Midbrain (tissue), 1 donor: ENCODE measurements around the gene ASB18.
A peak's percentile ranks its signal among the peaks of the same experiment; 100 is the strongest.

Experiments used
- DNase-seq: peaks from one replicate; lab custom pipeline; 2025; lab: John Stamatoyannopoulos, UW

The ASB18 gene

DNA sequence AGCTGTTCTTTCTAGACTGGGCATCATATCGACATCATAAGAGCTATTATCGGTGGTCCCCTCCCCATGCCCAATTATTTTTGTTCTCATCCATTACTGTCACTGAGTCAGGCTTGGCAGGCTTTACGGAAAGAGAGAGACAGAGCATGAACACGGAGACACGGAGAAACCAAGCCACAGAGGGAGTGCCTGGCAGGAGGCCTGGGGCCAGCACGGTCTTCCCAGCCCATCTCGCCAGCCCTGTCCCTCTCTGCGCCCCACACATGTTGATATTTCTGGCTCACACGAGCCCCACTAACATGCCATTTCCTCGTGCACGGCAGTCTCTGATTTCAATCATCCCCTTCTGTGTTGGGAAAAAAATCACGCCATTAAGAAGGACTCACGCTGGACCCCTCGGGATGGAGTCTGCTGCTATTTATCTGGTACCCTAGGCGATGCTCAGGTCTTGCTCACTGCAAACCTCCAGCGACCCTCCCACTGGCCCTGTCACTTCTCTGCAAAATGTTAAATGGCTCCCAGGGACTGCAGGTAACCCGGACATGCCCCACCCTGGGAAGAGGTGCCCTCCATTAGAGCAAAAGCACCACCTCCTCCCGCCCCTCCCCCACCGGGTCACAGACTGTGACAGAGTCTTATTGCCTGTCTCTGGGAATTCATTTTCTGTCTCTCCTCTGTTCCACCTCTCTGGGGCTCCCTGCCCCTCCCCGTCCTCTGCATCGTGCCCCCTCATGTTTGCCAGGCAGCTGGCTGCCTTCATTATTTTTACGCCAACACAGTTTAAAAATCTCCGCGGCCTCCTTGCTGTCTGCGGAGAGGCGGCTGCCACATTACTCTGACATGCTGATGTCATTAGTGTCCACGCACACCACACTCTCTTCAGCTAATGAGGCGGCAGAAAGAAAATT lies 55.9 kb downstream of the ASB18 start:
- DNase-seq: no peak

DNA sequence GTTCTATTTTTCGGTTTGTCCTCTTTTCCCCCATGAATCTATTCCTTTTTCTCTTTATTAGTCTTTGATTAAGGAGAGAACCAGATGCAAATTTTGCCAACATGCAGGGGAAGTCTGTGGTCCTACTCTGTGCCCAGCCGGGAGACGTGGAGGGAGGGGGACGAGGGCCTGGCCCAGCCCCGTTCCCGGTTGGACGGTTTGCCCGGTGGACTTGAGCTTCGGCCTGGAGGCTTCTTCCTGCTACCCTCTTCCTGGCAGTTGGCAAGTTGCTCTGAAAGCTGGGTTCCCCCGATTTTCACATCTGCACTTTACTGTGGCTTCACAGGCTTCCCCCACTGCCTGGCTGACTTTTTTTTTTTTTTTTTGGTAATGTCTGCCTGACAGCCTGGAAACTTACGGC lies 56.7 kb downstream of the ASB18 start:
- DNase-seq: no peak

DNA sequence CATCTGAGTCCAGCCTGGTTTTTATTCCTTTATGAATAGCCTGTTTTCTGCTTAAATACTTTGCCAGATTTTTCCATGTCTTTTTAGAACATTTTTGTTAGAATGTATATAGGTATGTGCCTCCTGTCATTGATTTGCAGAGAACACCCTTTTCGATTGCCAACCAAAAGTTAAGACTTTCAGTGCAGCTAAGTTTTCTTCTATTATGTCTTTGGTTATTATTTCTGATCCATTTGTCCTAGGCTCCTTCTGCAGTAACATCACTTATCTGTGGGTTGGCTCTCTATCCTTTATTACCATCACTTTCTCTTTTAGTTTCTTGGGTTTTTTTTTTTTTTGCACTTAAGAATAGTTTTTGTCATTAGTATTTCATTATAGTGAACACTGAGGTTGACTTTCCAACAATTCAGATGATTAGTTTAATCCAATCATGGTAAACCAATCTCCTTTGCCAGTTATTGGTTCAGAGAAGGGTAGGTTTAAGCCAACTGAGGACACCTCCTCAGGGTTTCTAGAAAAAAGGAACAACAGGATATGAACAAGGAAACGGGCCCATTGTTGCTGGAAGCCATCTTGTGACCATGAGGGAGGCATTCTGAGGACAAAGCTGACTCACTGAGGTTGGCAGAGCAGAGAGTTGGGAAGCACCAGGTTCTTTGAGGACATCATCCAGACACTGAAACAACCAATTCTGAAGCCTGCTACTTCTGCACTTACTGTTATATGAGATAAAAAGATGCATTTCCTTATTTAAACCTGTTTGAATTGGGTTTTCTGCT lies 58.1 kb downstream of the ASB18 start:
- DNase-seq: no peak

DNA sequence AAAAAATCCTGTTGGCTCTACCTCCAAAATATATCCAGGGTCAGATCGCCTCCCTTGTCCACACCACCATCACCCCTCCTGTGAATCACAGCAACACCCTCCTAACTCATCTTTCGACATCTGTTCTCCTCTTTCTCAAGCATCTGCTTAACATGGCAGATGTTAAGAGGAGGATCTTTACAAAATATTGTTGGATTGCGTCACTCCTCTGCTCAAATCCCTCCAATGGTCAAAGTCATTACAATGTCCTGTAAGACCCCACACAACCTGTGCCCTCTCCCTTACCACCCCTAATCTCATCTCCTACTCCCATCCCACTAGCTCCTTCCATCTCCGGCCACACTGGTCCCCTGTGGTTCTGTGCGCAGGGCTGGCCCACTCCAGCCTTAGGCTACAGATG lies 59.3 kb downstream of the ASB18 start:
- DNase-seq: no peak

DNA sequence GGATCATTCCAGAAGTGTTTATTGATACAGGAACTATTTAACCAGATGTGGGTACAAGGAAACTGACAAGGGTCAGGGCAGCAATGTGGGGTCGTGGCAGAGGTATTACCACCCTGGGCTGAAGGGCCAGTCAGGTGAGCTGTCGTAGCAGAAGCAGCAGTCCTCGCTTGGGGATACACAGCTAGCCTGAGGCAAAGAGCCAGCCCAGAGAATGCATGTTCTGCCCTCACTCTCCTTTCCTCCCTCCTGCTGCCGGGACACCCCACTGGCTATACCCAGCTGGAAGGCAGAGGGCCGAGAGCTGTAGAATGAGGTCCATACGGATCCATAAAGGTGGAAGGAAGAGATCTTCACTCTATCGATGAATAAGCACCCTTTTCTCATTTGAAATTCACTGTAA lies 63.8 kb downstream of the ASB18 start:
- no peak for DNase-seq

DNA sequence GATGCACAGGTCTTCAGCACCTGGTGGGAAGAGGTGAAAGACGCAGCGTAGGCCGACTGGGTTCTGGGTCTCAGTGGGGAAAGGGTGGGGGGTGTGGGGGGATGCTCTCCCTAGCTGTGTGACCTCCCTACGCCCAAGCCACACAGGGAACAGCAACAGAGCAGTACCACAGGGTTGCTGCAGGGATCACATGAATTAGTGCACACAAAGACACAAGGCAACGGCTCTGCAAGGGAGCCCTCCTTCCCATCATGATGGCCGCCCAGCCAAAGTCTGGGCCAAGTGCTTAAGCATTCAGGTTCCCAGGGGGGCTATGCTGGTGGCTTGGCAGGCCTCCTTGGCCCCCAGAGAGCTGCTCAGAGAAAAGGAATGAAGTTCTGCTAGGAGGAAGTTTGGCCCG lies 67.8 kb downstream of the ASB18 start:
- no peak for DNase-seq

DNA sequence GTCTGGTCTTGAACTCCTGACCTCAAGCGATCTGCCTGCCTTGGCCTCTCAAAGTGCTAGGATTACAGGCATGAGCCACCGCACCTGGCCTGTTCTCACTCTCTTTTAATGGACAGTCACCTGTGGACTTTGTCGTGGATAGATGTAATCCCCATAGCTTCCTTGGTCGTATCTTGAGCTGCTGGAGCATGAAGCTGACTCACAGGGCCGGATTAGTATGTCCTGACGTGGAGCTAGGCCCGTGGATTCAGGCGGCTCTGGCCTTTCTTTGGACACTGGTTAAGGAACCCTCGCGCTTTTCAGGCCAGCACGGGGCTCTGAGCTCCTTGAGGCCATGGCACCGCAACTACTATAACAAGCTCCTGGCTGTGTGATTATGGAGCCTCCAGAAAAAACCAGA lies 68.5 kb downstream of the ASB18 start:
- DNase-seq: no peak

DNA sequence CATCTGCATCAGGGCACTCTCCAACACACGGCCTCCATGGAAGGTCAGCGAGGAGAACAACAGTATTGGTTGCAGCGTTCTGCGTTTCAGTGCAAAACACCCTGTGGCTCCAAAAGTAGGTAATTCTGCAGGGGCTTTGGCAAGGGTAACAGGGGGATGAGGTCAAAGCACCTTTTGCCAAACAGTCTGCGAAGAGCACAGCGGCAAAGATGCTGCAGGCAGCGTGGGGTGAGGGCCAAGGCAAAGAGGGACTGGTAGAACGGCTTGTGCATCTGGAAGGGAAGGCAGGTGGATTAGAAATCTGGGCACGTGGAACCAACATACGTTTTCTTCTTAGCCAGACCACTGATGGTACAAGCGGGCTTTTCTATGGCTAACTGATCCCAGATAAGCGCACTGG lies 69.4 kb downstream of the ASB18 start:
- DNase-seq: no peak

DNA sequence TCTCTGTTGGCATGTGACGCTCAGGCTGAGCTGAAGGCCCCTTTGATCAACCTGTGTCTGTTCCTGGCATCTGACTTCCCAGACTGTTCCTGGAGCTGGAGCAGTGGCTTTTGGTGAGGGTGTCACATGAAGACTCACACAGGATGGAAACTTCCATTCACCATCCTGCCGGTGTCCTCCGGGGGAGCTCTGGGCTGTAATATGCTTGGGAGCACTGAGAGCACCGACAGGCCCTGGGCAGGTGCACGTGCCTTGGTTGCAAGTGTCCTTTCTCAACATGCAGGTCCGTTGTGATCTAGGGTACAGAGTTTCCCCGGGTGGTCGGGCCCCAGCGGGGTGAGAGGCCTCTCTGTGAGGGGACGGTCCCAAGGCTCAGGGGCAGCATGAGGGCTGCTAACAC lies 71.2 kb downstream of the ASB18 start:
- DNase-seq: no peak

DNA sequence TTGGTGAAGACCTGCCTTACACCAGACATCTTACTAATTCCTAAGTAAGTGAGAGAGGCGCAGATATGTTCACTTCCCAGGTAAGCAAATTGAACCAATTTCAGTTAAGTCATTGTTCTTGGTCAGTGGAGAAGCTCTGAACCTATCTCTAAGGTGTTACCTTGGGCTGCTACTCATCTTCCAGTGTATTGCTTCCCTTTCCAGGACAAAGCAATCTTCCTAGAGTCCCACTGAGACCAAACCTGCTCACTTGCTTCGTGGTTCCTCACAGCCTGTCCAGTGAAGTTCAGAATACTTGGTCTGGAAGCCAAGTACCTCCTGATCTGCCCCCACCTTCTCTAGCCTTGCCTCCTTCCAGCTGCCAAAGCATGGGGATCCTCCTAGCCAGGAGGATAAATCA lies 73.5 kb downstream of the ASB18 start:
- no peak for DNase-seq

DNA sequence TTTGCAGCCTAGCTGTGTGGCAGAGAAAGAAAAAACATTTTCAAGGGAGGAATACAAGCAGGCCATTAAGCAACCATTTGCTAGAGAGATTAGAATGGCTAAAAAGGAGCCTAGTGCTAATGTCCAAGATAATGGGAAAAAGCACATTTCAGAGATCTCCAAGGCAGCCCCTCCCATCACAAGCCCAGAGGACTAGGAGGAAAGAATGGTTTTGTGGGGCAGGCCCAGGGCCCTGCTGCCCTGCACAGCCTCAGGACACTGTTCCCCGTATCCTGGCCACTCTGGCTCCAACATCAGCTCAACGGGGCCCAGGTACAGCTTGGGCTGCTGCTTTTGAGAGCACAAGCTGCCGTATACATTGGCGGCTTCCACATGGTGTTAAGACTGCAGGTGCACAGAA lies 79.5 kb downstream of the ASB18 start:
- DNase-seq: no peak

DNA sequence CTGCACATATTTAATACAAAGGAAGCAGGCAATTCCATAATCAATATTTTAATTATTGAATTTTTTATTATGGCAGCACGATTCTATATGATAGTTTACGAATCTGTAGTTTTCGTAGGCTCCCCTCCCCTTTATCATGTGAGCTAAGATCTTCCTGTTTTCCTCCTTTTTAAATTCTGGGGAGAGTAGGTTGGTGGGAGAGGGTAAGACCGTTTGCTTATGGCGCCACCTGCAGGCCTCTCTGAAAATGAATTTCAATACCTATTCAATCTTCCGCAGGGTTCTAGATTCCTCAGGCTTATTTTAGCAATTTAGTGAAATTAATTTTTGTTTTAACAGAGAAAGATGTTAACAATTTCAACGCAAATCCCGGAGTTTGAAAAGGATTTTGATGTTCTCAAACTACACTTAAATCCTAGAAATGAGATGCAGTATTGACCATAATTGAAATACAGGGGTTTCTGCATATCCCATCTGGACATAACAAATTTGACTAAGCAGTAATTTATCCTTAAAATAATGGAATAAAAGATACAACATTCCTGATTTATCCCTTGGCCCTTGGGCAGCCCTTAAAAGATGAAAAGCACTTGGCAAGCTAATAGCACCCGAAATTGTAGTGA lies 83.3 kb downstream of the ASB18 start:
- peak; percentile 45 for DNase-seq

DNA sequence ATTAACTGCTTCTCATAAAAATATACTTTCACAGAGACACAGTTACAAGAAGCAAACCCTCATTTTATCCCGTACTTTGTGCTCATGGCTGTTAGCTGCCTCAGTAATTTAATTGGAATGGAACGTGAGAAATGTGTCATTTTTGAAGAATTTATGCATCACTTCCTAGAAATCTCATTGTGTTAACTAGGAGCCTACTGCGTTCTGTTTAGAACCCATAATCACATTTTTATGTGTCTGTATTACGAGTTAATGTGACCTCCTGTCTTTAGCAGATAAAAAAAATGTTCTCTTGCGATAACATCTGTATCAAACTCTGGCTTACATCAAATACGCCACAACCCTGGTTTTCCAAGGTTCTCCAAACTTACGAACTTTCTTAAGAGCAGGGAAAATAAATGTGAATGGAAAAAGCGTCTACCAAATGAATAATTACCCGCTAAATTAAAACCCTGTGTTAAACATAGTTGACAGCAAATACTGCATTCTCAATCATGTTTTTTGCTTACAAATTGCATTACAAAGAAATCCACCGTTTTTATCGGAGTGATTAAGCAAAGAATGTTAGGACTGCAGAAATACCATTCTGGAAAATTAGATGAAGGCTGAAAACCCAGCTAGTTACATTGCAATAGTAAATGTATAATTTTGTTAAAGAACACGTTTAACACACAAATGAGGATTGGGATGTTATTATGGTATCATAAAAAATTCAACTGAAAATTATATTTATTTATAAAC lies 84.0 kb downstream of the ASB18 start:
- DNase-seq: no peak

DNA sequence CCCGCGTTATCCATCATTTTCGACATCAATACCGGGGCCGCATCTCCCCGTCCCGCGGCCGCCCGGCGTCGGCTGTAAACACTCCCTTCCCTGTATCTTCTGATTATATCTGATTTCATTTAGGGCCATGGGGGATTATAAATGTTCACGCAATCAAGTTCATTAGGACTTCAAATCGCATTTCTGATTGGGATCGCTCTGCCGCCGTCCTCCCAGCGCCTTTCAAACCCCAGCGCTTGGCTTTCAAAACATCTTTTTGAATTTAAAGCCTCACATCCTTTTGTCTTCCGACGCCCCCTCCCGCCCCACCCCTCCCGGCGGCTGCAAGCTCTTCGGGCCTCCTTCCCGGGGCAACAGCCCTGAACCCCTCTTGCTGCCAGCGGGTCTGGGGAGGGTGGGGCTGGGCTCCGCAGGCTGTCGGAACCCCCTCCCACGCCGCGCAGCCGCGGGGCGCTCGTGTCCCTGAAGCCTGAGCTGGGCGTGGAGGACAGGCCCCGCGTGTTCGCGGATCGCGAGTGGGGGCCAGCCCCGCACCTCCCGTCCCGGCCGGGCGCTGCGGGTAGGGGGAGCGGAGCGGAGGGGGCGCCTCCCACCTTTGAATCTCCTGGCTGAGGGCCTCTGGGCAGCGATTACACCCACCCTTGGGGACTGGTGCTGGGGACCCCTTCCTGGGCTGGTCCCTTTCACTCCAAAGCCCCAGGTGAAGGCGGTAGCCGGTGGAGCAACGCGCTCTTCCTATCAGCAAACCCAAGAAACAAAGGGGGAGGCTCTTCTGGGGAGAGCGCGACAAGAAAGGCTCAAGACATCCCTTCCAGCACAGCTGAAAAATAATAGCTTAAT lies 84.8 kb downstream of the ASB18 start:
- no peak for DNase-seq

DNA sequence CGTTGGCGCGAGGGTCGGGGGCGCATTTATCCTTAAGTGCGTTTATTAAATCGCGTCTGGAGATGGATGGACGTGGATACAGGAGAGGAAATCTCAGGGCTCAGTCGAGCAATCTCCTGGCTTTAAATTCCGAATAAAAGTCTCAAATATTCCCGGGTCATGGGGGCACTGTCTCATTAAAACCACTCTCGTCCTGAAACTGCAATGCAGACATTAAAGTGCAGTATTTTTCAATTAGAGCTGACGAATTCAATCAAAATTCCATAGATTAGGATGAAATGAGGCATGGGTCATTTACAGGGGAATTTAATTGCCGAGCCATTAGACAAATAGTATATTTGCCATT lies 85.3 kb downstream of the ASB18 start:
- no peak for DNase-seq

DNA sequence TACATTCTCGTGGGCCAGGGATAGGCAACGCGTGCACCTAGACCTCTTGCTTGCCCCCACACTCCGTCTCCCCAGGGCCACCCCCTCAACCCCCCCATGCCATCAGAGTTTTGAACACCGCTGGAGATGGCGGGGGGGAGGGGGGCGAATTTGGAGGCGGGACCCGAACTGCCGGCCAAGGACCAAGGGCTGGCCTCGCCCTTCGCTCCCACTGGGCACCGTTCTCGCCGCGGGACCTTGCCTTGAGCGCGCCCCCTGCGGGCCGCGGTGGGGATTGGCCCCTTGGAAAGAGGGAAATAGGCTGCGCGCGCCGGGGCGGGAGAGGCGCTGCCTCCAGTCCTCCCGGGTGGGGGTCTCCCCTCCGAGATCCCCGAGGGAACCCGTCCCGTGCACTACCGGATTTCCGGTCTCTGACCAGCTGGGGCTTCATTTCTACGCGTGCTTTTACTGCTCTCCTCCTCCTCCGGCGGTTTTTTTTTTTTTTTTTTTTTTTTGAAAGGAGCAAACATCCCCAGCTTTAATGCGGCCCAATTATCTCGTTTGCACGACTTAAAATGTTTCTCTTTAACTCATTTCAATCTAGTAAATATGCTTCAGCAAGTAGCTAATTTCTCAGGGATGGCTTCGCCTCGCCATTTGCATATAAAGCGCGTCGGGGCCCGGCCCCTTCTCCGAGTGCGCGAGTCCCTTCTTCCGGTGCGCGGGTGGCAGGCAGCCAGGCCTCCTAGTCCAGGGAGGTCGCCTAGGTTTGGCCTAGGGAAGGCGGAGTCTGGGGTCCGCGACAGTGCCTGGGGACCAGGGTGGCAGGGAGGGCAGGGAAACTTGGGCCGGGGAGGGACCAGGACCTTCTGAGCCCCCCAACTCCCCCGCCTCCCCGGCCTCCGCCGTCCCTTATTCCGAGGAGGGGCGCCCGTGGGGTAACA lies 86.0 kb downstream of the ASB18 start:
- DNase-seq: peak; percentile 56

DNA sequence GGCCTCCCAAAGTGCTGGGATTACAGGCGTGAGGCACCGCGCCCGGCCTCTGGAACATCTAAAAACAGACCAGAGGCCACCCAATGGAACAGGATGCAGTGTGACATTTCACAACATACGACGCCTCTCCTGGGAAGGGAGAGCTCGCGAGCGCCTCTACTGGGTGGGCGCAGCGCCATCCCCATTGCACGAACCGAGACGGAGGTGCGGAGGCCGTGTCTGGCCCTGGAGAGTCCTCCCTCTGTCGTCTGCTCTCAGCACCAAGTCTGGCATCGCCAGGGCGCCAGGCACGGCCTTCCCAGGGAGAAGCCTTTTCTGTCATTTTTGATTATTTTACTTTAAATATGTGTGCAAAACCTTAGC lies 86.6 kb downstream of the ASB18 start:
- no peak for DNase-seq

DNA sequence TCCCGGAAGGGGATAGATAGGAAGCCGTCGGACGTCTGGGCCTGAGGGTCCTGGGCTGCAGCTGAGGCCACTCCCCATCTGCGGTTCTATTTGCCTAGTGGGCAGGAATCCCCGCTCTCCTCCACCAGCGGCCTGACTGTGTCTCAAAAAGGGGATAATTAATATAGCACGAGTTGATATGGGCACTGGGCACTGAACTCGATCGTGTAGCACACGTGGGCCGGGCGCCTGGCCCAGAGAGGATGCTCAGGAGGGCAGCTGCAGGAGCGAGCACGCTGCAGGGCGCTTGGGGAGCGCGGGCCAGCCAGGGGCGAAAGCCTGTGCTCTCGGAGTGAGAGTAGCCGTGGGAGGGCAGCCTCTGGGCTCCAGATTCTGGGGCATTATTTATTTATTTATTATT lies 87.3 kb downstream of the ASB18 start:
- DNase-seq: no peak

DNA sequence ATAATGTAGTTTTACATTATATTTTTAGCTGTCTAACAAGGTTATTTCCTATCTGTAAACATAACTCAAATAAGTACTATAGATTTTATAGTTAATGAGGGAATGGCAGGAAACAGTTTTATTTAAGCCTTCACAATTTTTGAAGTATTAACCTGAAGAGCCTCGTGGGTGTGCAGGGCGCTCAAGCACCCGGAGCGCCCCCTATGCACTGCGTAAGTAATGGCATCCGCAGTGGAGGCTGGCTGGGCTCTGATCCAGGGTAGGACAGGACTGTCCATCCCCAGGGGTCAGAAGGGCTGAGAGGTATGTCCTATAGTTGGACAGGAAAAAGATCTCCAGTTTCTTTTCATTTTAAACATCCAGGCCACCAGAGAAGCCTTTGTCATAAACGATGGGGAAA lies 87.8 kb downstream of the ASB18 start:
- DNase-seq: no peak

DNA sequence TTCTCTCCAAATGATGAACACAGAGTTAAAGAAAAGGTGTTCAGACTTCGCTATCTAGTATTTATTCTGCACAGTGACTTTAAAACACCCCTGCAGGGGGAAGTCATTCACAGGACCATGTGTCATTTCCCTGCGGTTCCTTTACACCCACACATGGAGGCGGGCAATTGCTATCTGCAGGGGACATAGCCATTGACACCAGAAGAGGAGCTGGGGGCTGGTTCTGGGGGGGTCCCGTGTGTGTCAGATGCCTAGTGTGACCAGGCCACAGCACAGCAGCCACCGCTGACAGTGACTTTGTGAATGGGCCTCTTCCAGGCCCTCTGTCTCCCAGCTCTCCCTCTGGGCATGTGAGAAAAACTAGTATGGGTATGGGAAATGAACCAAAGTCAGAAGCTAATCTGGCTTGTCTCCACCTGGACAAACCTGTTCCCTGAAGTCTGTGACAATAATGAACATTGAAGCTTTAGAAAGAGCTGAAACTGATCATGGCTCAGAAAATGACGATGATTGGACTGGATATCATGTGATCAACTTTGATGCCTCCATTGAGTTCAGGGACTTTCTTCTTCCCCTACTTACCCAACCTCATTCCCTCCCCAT lies 88.6 kb downstream of the ASB18 start:
- no peak for DNase-seq
